ENCODE data around the gene LYL1.
A peak's percentile ranks its signal among the peaks of the same experiment; 100 is the strongest.

LYL1 gene

GRCh38 chr19:13097463-13098258 lies 5.0 kb downstream of the LYL1 start:
- peak; percentile 80 for DNase-seq
- in situ Hi-C loops (cut with MboI; ENCODE audit: low pct_unique_long_range_greater_than_20kb, low sequenced_read_pairs), result loop anchor here (25.0 kb wide), 1 partner anchor 110 kb away; the partner anchor contains the start of gene NFIX

GRCh38 chr19:13097033-13097462 lies 5.6 kb downstream of the LYL1 start:
- in situ Hi-C loops (cut with MboI; ENCODE audit: low pct_unique_long_range_greater_than_20kb, low sequenced_read_pairs), result loop anchor here (25.0 kb wide), 1 partner anchor 110 kb away; the partner anchor contains the start of gene NFIX
- DNase-seq, result peak; percentile 60

DNA sequence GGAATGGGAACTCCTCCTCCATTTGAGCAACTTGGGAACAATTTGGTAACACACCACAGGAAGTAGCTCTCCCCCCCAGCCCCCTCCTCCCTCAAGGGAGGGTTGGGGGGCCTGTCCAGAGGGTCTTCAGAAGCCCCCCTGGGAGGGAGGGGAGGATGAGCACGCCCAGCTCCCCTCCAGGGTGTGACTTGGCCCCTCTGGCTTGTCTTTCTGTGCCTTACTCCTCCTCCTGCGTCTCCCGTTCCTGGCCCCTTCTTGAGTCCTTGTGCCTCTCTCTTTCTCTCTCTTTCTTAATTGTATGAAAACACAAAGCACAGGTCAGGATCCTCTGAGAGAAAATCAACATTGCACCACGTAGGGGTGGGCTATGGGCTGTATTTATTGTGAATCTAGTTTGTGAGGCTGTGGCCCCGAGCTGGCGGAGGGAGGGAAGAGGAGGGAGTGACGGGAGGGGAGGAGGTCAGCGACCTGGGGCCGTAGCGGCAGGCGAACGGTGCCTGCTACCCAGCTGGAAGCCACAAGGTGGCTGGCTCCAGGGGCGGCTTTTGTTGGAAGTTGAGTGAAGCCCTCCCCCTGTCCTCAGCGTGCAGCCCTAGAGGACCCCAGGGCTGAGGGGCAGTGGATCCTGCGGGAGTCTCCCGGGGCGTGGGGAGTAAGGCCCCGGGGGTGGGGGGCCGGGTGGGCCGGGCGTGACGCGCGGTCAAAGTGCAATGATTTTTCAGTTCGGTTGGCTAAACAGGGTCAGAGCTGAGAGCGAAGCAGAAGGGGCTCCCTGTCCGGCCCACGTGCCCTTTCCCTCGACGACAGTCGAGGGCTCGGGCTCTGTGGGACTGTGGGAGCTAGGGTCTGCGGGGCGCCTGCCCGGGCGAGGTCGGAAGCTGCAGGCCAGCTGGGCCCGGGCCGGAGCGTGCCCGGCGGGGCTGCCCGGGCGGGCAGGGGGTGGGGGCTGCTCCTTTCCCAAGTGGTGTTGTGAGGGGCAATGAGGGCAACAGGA lies 6.4 kb downstream of the LYL1 start:
- in situ Hi-C loops (cut with MboI; ENCODE audit: low pct_unique_long_range_greater_than_20kb, low sequenced_read_pairs), result loop anchor here (25.0 kb wide), 1 partner anchor 109 kb away; the partner anchor contains the start of gene NFIX
- peak; percentile 77 for DNase-seq

DNA sequence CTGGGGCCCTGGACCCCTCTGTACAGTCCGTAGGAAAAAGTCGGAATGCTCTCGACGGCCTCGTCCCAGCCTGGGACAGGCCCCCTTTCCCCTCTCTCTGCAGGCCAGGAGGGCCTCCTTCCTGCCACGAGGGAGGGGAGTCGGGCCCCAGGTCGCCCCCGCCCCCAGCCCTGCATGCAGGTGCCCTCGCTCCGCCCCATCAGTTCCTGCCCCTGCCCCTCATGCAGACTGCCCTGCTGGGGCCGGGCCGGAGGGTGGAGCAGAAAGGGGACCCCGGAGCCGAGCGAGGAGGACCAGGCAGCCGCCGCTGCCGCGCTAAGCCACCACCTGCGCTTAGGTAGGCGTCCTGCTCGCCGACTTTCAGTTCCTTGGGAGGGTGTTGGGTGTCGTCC lies 7.3 kb downstream of the LYL1 start:
- in situ Hi-C loops (cut with MboI; ENCODE audit: low pct_unique_long_range_greater_than_20kb, low sequenced_read_pairs), result loop anchor here (25.0 kb wide), 1 partner anchor 108 kb away; the partner anchor contains the start of gene NFIX
- DNase-seq, result no peak

DNA sequence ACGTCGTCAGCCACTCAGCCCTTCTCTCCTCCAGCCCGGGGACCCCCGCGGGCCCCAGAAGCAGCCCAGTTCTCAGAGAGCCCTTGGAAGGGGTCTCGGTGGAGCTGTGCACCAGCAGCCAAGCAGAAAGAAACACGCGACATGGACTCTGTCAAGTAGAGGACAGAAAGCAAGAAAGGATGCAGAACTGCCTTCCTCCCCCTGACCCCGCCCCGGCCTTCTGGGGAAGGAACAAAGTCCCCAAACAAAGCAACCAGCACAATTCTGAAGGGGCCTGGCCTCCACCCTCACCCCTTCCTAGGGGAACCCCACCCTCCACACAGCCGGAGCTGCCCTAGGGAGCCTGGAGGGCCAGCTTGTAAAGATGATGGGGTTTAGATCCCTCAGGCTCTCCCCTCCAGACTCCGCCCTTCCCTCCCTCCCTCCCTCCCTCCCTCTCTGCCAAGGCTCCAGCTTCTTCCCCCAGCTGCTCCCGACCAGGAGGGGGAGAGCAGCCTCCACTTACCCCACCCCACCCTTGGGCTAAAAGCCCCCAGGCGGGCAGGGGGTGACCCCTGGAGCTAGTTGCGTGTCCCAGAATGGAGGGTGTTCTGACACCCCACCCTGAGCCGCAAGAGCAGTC lies 7.8 kb downstream of the LYL1 start:
- no peak for DNase-seq
- in situ Hi-C loops (cut with MboI; ENCODE audit: low pct_unique_long_range_greater_than_20kb, low sequenced_read_pairs), result loop anchor here (25.0 kb wide), 1 partner anchor 108 kb away; the partner anchor contains the start of gene NFIX

GRCh38 chr19:13094106-13094504 lies 8.6 kb downstream of the LYL1 start:
- no peak for DNase-seq
- in situ Hi-C loops (cut with MboI; ENCODE audit: low pct_unique_long_range_greater_than_20kb, low sequenced_read_pairs), result loop anchor here (25.0 kb wide), 1 partner anchor 107 kb away; the partner anchor contains the start of gene NFIX

DNA sequence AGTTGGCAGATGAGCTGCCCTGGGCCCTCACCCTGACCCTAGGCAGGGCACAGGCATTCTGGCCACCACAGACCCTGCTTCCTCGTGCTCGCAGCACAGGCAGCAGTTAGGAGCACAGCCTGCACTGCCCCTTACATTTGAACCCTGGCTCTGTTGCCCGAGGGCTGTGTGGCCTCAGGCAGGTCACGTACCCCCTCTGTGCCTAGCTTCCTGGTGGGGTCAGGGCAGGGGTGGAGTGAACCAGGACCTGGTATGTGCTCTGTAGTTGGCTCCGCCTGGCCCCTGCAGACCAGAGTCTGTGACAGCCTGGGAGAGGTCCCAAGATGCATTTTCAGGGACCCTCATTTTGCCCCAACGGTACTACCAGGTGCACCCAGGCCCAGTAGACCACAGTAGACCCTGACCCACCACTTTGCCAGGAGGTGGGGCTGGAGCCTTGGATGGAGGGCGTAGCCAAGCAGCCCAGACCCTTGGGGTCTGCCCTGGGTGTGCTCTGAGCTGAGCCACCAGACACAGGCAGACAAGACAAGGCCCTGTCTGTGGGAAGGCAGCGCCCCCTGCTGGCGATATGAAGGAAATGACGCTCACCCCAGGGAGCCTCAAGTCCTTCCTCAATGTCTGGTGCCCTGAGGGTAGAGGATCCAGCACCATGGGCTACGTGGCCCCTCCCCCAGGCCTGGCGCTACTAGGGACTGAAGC lies 9.1 kb downstream of the LYL1 start:
- DNase-seq, result peak; percentile 92
- in situ Hi-C loops (cut with MboI; ENCODE audit: low pct_unique_long_range_greater_than_20kb, low sequenced_read_pairs), result loop anchor here (25.0 kb wide), 1 partner anchor 106 kb away; the partner anchor contains the start of gene NFIX

GRCh38 chr19:13092606-13093235 lies 9.9 kb downstream of the LYL1 start:
- in situ Hi-C loops (cut with MboI; ENCODE audit: low pct_unique_long_range_greater_than_20kb, low sequenced_read_pairs), result loop anchor here (25.0 kb wide), 1 partner anchor 105 kb away; the partner anchor contains the start of gene NFIX
- no peak for DNase-seq

GRCh38 chr19:13092158-13092543 lies 10.5 kb downstream of the LYL1 start:
- in situ Hi-C loops (cut with MboI; ENCODE audit: low pct_unique_long_range_greater_than_20kb, low sequenced_read_pairs), result loop anchor here (25.0 kb wide), 1 partner anchor 105 kb away; the partner anchor contains the start of gene NFIX
- DNase-seq, result no peak

GRCh38 chr19:13091400-13092157 lies 11.1 kb downstream of the LYL1 start:
- in situ Hi-C loops (cut with MboI; ENCODE audit: low pct_unique_long_range_greater_than_20kb, low sequenced_read_pairs), result loop anchor here (25.0 kb wide), 1 partner anchor 104 kb away; the partner anchor contains the start of gene NFIX
- DNase-seq, result no peak

DNA sequence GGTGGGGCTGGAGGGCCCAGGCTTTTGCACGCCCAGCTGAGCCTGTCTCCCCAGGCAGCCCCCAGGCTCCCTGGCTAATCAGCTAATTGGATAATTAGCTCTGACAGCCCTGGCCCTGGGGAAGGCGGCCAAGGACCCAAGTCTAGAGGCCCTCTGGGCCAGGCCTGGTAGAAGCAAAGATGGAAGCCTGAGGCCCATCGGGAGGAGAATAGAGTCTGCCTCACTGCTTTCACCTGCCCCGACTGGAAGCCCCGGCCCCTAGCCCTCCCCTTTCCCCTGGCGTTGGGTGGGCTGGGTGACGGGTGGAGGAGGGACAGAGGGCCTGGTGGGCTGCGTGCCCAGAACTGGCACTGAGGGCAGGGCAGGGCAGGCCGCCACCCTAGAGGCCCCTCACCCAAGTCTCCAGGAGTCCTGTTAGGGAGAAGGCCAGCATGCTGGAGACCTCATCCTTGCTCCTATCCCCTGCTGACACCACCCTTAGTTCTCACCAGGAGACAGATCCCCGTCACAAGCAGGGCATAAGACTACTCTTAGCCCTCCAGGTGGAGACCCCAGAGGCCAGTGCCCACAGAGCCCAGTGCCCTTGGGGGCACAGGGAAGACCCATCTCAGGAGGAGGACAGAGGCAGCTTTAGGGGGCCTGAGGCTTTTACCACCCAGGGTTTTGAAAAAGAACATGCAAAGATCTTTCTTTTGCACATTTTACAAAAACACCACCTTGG lies 12.0 kb downstream of the LYL1 start:
- no peak for DNase-seq
- in situ Hi-C loops (cut with MboI; ENCODE audit: low pct_unique_long_range_greater_than_20kb, low sequenced_read_pairs), result loop anchor here (25.0 kb wide), 1 partner anchor 103 kb away; the partner anchor contains the start of gene NFIX

GRCh38 chr19:13089857-13090507 lies 12.7 kb downstream of the LYL1 start:
- in situ Hi-C loops (cut with MboI; ENCODE audit: low pct_unique_long_range_greater_than_20kb, low sequenced_read_pairs), result loop anchor here (25.0 kb wide), 1 partner anchor 103 kb away; the partner anchor contains the start of gene NFIX
- DNase-seq, result no peak

DNA sequence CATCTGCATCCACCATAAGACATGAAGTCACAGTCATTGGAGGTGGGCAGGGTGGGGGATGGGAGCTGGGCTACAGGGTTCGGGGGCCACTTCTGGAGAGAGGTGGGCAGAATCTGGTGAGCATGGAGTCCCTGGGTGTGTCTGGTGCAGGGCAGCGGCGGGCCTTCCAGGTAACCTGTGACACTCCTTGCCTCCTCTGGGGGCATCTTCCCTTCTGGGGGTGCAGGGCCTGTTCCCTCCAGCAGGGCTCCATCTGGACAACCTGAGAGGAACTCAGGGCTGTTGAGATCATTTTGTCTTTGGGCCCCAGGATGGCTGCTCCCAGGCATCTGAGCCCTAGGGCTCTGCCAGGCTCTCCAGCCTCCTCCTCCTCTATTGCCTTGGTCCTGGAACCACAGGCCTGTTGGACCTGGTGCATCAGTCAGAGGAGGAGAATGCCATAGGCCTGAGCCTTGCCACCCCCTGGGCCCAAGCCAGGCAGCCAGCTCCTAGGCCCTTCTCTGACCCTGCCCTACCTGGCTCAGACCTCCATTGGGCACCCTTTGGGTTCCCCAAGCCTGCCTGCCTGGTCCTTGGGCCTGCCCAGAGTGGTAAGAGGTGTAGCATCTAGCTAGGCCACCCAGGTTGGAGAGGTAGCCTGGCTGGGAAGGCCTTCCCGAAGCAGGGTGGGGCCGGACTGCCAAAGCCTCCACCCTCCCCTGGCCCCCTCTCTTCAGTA lies 13.4 kb downstream of the LYL1 start:
- in situ Hi-C loops (cut with MboI; ENCODE audit: low pct_unique_long_range_greater_than_20kb, low sequenced_read_pairs), result loop anchor here (25.0 kb wide), 1 partner anchor 102 kb away; the partner anchor contains the start of gene NFIX
- DNase-seq, result no peak

DNA sequence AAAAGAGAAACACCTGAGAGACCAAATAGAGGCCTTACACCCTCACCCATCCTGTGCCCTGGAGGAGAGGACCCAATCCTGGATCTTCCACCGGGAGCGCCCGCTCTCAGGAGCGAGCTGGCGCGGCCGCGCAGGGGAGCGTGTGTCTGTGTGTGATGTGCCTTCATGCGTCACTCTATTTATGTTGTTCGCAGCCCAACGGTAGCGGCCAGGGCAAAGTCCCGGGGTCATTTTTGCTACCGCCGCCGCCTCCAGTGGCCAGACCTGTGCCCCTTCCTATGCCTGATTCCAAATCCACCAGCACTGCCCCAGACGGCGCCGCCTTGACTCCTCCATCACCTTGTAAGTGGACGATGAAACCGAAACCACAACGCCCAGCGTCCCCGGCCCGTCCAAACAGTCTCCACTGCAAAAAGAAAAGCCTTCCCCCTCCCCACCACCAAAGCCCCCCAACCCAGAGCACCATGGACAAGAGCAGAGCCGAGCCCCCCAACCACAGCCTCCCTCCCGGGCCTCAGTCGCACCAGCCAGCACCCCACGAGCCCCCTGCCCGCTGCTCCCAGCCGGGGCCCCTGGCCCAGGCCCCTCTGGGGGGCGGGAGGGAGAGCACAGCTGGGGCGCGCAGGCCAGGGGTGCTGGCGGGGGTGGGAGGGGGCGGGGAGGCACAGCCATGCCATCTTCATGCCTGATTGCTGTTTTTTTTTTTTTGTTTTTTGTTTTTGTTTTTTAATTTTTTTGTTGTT lies 14.7 kb downstream of the LYL1 start:
- no peak for DNase-seq
- in situ Hi-C loops (cut with MboI; ENCODE audit: low pct_unique_long_range_greater_than_20kb, low sequenced_read_pairs), result loop anchor here (25.0 kb wide), 1 partner anchor 101 kb away; the partner anchor contains the start of gene NFIX
